Measurements from ENCODE around the gene XRN2.

- TF ChIP-seq POLR2AphosphoS5 (IDR thresholded peaks at IDR 0.05; ENCODE audit: insufficient read depth in 1 of 2, low read depth in 1 of 2) (no peak), CTCF (IDR thresholded peaks at IDR 0.05) (no peak), POLR2A (IDR thresholded peaks at IDR 0.05) (no peak)
Observed at GRCh38 chr20:21368791-21369190, 65.7 kb downstream of the XRN2 start.
